CD4-positive, CD25-positive, alpha-beta regulatory T cell (primary cell): Measurements from ENCODE around the gene FOXC1. TPM values are rescaled to one million over a fixed set of nuclear protein-coding genes. Genes with fewer than 3 reads are reported as not detected.
A peak's percentile ranks its signal among the peaks of the same experiment; 100 is the strongest.

Source experiments
- ATAC-seq, 2 donors: fragments of 150-1000 bp; cut with Tn5 transposase; one replicate each; pipeline ENCODE4 v1.10.0; 2021; ENCODE audit warnings: low read depth in 2 of 2, moderate number of reproducible peaks in 2 of 2, moderate library complexity in 1 of 2
- DNase-seq, 3 donors: peaks; one replicate each; pipeline versions ENCODE4 v3.0.0 to v3.0.0-alpha.2; 2012 to 2022; ENCODE audit warnings: mixed read lengths in 1 of 3
- H3K27ac ChIP-seq: one replicate; pipeline ENCODE4 v1.7.0; 2013; ENCODE audit warnings: mild to moderate bottlenecking, low read length; ENCODE audit not compliant: insufficient read depth, poor library complexity, severe bottlenecking
- H3K27me3 ChIP-seq: one replicate; pipeline ENCODE4 v1.7.0; 2013; ENCODE audit warnings: low read length; ENCODE audit not compliant: control insufficient read depth, insufficient read depth
- H3K36me3 ChIP-seq: one replicate; pipeline ENCODE4 v1.7.0; 2013; ENCODE audit warnings: mild to moderate bottlenecking, low read length, moderate library complexity; ENCODE audit not compliant: control insufficient read depth, insufficient read depth
- H3K4me1 ChIP-seq: 2 replicates; pipeline ENCODE4 v1.7.0; 2013; ENCODE audit warnings: mild to moderate bottlenecking, low read length; ENCODE audit not compliant: insufficient read depth, control insufficient read depth, poor library complexity, severe bottlenecking
- H3K4me3 ChIP-seq: one replicate; pipeline ENCODE4 v1.7.0; 2013; ENCODE audit warnings: low read depth, mild to moderate bottlenecking, low read length, moderate library complexity
- H3K9me3 ChIP-seq, 2 experiments: 1 replicate in 1 of 2; 2 replicates in 1 of 2; pipeline ENCODE4 v1.7.0; 2013; ENCODE audit warnings: low read length in 2 of 2, mild to moderate bottlenecking in 1 of 2, moderate library complexity in 1 of 2; ENCODE audit not compliant: control insufficient read depth in 2 of 2
- H3K27ac Mint-ChIP-seq, 3 donors: one replicate each; pipeline ENCODE4 v1.8.0; 2020 to 2022; ENCODE audit warnings: mild to moderate bottlenecking in 3 of 3, mixed read lengths in 3 of 3, moderate library complexity in 2 of 3
- H3K27me3 Mint-ChIP-seq: one replicate; pipeline ENCODE4 v1.8.0; 2022; ENCODE audit warnings: mild to moderate bottlenecking, mixed read lengths
- H3K36me3 Mint-ChIP-seq: one replicate; pipeline ENCODE4 v1.8.0; 2020; ENCODE audit warnings: mixed read lengths
- H3K4me1 Mint-ChIP-seq, 4 donors: one replicate each; pipeline ENCODE4 v1.8.0; 2020 to 2022; ENCODE audit warnings: mixed read lengths in 4 of 4, mild to moderate bottlenecking in 1 of 4
- H3K4me3 Mint-ChIP-seq, 4 donors: one replicate each; pipeline ENCODE4 v1.8.0; 2020 to 2022; ENCODE audit warnings: mild to moderate bottlenecking in 4 of 4, mixed read lengths in 4 of 4, moderate library complexity in 3 of 4
- H3K9me3 Mint-ChIP-seq, 7 donors: one replicate each; pipeline ENCODE4 v1.8.0; 2020 to 2022; ENCODE audit warnings: mixed read lengths in 7 of 7, mild to moderate bottlenecking in 3 of 7, moderate library complexity in 2 of 7
- polyA plus RNA-seq, 4 donors: library from polyadenylated mRNA; unstranded; fragments of 300-500 nt; fragmentation: Illumina TruSeq; gene quantifications; one replicate each; pipeline ENCODE4 v1.2.3, GENCODE V29; 2021
- total RNA-seq: library from RNA; stranded (reverse); gene quantifications from one replicate; pipeline ENCODE4 v1.2.3, GENCODE V29; 2022

Gene FOXC1
- total and polyA plus RNA-seq, 5 donors from 2014 or later, result not detected

- ATAC-seq (no peak), DNase-seq (no peak)
- H3K9me3 ChIP-seq, result no peaks in the 10 kb centered on the region
- H3K27ac Mint-ChIP-seq, result no peak overlapping the region
- H3K4me3 ChIP-seq, result no peak overlapping the region
- H3K36me3 ChIP-seq, result no peaks in the 10 kb centered on the region
- H3K4me3 Mint-ChIP-seq, result no peak overlapping the region
- H3K27me3 ChIP-seq, result no peaks in the 10 kb centered on the region
- no peaks in the 10 kb centered on the region for H3K4me1 ChIP-seq
- H3K27ac ChIP-seq, result no peak overlapping the region
- H3K9me3 Mint-ChIP-seq, result no peaks in the 10 kb centered on the region
- H3K36me3 Mint-ChIP-seq, result peaks cover 8% of the 10 kb centered on the region
- no peaks in the 10 kb centered on the region for H3K4me1 Mint-ChIP-seq
- H3K27me3 Mint-ChIP-seq, result no peaks in the 10 kb centered on the region
Observed at GRCh38 chr6:1643111-1643510, 33.4 kb downstream of the FOXC1 start.

- Histone ChIP-seq H3K27me3 (no peaks in the 10 kb centered on the region), H3K36me3 (no peaks in the 10 kb centered on the region), H3K4me3 (no peak overlapping the region), H3K4me1 (no peaks in the 10 kb centered on the region), H3K27ac (no peak overlapping the region), H3K9me3 (no peaks in the 10 kb centered on the region)
- no peak for DNase-seq
- Mint-ChIP-seq H3K4me3 (no peak overlapping the region), H3K27ac (no peak overlapping the region), H3K36me3 (peaks cover 8% of the 10 kb centered on the region), H3K4me1 (no peaks in the 10 kb centered on the region), H3K9me3 (no peaks in the 10 kb centered on the region), H3K27me3 (no peaks in the 10 kb centered on the region)
- no peak for ATAC-seq
Observed at GRCh38 chr6:1643830-1644445, 34.2 kb downstream of the FOXC1 start.

DNA sequence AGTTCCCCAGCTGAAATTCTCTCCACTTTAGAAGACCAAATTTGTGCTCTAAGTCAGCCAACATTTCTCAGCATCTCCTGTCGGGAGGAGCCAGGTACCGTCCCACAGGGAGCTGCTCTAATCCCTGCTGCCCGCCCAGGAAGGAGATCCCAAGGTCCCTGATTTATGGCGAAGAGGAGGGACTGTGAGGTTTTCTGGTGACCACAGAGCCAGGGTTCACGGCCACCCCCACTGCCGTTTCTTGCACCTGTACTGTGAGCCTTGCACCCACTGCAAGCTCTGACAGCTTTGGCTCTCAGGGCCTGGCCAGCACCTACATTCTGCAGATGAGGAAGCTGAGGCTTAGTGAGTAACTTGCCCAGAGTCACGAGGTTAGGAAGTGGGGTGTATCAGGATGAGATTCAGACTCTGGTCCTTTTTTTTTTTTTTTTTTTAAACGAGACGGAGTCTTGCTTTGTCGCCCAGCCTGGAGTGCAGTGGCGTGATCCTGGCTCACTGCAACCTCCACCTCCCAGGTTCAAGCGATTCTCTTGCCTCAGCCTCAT is 34.9 kb downstream of the FOXC1 start:
- Mint-ChIP-seq H3K27me3 (no peaks in the 10 kb centered on the region), H3K4me3 (no peak overlapping the region), H3K9me3 (no peaks in the 10 kb centered on the region), H3K4me1 (no peaks in the 10 kb centered on the region), H3K27ac (no peak overlapping the region), H3K36me3 (peaks cover 8% of the 10 kb centered on the region)
- no peak overlapping the region for H3K27ac ChIP-seq
- no peak for ATAC-seq
- no peaks in the 10 kb centered on the region for H3K4me1 ChIP-seq
- no peaks in the 10 kb centered on the region for H3K27me3 ChIP-seq
- H3K36me3 ChIP-seq, result no peaks in the 10 kb centered on the region
- no peaks in the 10 kb centered on the region for H3K9me3 ChIP-seq
- no peak overlapping the region for H3K4me3 ChIP-seq
- no peak for DNase-seq

DNA sequence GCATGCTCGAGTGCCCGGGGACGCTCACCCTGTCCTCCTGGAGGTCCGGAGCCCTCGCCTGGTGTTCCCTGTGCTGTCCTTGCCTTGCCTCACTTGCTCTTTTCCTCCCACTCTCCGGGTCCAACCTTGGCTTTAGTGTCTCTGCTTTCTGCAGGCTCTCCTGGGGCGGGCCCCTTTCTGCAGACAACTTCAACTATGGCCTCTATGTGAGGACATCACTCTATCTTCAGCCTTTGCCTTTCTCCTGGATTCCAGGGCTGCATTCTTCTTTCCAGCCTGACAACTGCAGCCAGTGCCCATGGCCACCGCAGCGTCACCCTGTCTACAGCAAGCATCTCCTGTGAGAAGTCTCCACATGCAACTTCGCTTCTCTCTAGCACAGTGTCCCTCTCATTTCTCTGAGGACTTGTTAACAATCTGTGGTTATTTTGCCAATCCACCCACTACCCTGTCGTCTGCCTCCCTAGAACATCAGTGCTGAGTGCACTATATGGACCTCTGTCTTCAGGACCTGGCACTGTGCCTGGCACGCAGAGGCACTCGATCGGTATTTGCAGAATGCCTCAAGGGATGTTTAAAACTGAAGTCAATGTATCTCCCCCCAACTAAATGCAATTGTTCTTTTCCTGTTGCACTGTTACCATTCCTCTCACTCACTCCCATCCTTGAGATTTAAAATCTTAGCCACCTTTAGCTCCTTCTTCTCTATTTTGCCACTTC is 35.9 kb downstream of the FOXC1 start:
- Histone ChIP-seq H3K27me3 (no peaks in the 10 kb centered on the region), H3K9me3 (no peaks in the 10 kb centered on the region), H3K36me3 (no peaks in the 10 kb centered on the region), H3K4me3 (no peak overlapping the region), H3K4me1 (no peaks in the 10 kb centered on the region), H3K27ac (no peak overlapping the region)
- DNase-seq, result no peak
- Mint-ChIP-seq H3K4me3 (no peak overlapping the region), H3K4me1 (no peaks in the 10 kb centered on the region), H3K36me3 (peaks cover 12% of the 10 kb centered on the region), H3K27ac (peak overlapping the region in 1 of 3 donors; percentile 53), H3K9me3 (no peaks in the 10 kb centered on the region), H3K27me3 (no peaks in the 10 kb centered on the region)
- ATAC-seq, result no peak

- Histone ChIP-seq H3K9me3 (no peaks in the 10 kb centered on the region), H3K27me3 (no peaks in the 10 kb centered on the region), H3K4me3 (no peak overlapping the region), H3K27ac (no peak overlapping the region), H3K36me3 (no peaks in the 10 kb centered on the region), H3K4me1 (no peaks in the 10 kb centered on the region)
- no peaks in the 10 kb centered on the region for H3K27me3 Mint-ChIP-seq
- H3K9me3 Mint-ChIP-seq, result no peaks in the 10 kb centered on the region
- DNase-seq (no peak), ATAC-seq (no peak)
- no peaks in the 10 kb centered on the region for H3K4me1 Mint-ChIP-seq
- H3K27ac Mint-ChIP-seq, result no peak overlapping the region
- H3K4me3 Mint-ChIP-seq, result no peak overlapping the region
- peaks cover 4% of the 10 kb centered on the region for H3K36me3 Mint-ChIP-seq
Observed at GRCh38 chr6:1651362-1651761, 41.6 kb downstream of the FOXC1 start.

GRCh38 chr6:1652842-1653241 is 43.1 kb downstream of the FOXC1 start:
- Histone ChIP-seq H3K9me3 (no peaks in the 10 kb centered on the region), H3K27ac (no peak overlapping the region), H3K36me3 (no peaks in the 10 kb centered on the region), H3K4me1 (no peaks in the 10 kb centered on the region), H3K27me3 (no peaks in the 10 kb centered on the region), H3K4me3 (no peak overlapping the region)
- Mint-ChIP-seq H3K27ac (no peak overlapping the region), H3K9me3 (no peaks in the 10 kb centered on the region), H3K4me1 (no peaks in the 10 kb centered on the region), H3K36me3 (peaks cover 4% of the 10 kb centered on the region), H3K4me3 (peak overlapping the region in 1 of 4 donors; percentile 3), H3K27me3 (no peaks in the 10 kb centered on the region)
- no peak for ATAC-seq
- no peak for DNase-seq

DNA sequence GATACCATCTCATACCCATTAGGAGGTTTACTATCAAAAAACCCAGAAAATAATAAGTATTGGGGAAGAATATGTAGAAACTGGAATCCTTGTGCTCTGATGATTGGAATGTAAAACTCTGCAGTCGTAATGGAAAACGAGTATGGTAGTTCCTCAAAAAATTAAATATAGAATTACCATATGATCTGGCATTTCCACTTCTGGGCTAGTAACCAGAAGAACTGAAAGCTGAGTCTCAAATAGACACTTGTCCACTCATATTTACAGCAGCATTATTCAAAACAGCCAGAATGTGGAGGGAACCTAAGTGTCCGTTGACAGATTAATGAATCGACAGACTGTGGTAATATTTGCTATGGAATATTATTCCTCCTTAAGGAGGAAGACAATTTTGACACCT is 44.3 kb downstream of the FOXC1 start:
- no peak overlapping the region for H3K27ac Mint-ChIP-seq
- no peaks in the 10 kb centered on the region for H3K9me3 ChIP-seq
- no peaks in the 10 kb centered on the region for H3K9me3 Mint-ChIP-seq
- H3K27me3 ChIP-seq, result no peaks in the 10 kb centered on the region
- no peak overlapping the region for H3K4me3 ChIP-seq
- no peak overlapping the region for H3K27ac ChIP-seq
- H3K4me1 Mint-ChIP-seq, result no peaks in the 10 kb centered on the region
- DNase-seq (no peak), ATAC-seq (no peak)
- H3K4me3 Mint-ChIP-seq, result no peak overlapping the region
- no peaks in the 10 kb centered on the region for H3K27me3 Mint-ChIP-seq
- peaks cover 4% of the 10 kb centered on the region for H3K36me3 Mint-ChIP-seq
- H3K4me1 ChIP-seq, result no peaks in the 10 kb centered on the region
- no peaks in the 10 kb centered on the region for H3K36me3 ChIP-seq
